HG03520 (cell line): ENCODE measurements around the gene NFIA.

Source experiments
- ATAC-seq: cut with Tn5 transposase; IDR thresholded peaks from one replicate; pipeline ENCODE4 v1.9.1; 2021; ENCODE audit warnings: mild to moderate bottlenecking, moderate library complexity; ENCODE audit not compliant: unreplicated experiment

Gene NFIA

DNA sequence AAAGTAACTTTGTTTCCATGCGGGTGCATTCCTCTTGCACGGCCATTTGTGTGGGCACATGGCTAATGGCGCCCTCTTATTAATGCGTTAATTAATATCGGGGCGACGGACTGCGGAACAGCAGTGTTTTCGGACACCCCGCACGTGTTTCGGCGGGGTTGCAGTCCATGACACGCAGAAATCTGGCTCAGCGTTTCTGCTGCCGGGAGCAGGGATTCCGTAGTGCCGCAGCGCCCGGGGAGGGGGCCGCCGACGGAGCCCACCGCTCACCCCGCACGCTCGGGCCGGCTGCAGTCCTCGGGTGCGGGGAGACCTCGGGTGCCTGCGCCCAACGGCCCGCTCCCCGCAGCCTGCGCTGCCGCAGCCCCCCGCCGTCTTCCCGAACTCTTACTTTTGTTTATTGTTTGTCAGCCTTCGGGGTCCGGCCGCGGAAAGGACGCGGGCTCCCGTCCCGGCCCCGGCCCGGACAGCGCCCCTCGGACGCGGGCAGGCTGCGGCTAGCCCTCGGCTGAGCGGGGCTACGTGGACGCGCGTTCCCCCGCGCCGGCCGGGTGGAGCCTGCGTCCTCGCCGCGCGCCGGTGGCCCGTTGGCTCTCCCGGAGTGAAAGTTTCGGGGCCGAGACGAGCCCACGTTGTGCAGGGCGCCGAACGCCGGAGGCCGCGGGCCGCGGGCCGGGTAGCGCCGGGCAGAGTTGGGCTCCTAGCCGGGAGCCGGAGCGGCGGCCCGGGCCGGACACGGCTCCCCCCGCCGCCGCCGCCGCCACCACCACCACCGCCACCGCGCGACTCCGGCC, 849 bp downstream of the NFIA start:
- ATAC-seq, result no peak

- ATAC-seq, result no peak
These were observed 1.6 kb downstream of the NFIA start for GRCh38 chr1:61083807-61084440.

- ATAC-seq, result no peak
These were observed 2.2 kb downstream of the NFIA start for GRCh38 chr1:61084491-61085031.

- no peak for ATAC-seq
These were observed 3.0 kb downstream of the NFIA start for GRCh38 chr1:61085206-61085982.

DNA sequence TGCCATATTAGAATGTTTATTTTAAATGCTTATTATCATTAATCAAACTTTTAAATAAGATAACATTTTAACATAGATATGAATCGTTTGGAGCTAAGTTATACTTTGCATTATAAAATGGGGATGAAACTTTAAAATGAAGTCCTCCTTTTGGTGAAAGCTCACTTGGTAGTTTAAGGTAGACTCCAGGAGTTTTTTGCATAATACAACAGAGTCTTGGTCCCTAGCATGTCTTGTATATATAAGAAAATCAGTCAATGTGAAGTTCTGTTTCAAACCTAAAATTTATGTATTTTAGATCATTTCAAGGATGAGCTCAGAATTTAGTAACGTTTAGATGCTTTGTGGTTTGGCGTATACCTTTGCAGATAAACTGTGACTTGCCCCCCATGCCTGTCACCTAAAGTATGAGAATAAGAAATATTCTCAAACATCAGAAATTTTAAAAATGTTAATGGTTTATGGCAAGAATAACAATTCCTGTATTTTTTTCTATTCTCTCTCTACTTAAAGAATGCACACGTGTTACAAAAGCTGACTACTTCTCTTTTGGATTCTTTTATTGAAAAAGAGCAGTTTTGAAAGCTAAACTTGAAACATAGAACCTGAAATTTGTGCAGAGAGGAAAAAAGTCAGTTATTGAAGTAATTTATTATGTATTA, 3.8 kb downstream of the NFIA start:
- ATAC-seq, result no peak

DNA sequence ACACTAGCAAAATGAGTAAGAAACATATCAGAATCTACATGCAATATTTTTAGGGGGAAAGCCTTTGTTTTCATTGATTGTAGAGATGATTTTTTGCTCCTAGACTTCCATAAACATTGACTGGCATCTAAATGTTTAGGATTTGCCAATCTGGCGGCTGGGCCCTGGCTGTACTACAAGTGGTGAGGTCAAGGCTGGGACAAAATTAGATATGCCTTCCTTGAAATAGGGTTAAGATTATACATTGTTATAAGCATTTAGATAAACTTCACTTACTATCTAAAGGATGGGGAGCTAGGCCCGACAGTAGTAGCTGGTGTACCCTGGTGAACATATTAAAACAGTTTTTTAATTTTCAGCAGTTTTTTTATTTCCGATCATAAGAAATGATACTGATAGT, 5.2 kb downstream of the NFIA start:
- no peak for ATAC-seq

DNA sequence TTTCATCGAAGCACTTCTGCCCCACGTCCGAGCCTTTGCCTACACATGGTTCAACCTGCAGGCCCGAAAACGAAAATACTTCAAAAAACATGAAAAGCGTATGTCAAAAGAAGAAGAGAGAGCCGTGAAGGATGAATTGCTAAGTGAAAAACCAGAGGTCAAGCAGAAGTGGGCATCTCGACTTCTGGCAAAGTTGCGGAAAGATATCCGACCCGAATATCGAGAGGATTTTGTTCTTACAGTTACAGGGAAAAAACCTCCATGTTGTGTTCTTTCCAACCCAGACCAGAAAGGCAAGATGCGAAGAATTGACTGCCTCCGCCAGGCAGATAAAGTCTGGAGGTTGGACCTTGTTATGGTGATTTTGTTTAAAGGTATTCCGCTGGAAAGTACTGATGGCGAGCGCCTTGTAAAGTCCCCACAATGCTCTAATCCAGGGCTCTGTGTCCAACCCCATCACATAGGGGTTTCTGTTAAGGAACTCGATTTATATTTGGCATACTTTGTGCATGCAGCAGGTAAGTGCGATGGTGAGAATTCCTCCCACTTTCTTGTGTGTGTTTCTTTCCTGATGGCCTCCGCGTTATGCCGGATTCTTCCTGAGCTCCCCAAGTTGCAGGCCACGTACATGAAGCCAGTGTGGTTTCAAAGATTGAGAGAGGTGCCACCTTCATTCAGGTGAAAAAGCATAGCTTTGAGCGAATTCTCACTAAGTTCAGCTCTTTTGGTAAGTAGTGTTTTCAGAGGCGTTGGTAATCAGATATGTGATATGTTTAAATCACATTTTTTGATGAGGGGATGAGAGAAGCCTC, 6.0 kb downstream of the NFIA start:
- ATAC-seq, result no peak

DNA sequence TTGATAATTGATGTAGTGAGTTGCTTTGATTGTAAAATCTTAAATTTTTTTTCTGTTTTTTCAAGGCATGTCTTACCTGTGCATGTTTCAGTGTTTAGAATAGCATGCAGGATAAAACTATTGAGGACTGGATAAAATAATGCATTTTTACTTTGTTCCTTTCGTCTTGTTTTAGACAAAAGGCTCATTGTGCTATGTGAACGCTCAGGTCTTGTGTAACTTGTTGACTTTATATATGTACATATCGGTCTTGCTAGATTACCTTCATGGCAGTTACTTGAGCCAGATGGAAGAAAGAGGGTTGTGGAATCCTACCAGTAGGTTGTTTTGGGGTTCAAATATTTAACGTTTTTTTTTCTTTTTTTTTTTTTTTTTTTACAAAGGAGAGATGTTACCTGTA, 7.0 kb downstream of the NFIA start:
- ATAC-seq, result no peak

DNA sequence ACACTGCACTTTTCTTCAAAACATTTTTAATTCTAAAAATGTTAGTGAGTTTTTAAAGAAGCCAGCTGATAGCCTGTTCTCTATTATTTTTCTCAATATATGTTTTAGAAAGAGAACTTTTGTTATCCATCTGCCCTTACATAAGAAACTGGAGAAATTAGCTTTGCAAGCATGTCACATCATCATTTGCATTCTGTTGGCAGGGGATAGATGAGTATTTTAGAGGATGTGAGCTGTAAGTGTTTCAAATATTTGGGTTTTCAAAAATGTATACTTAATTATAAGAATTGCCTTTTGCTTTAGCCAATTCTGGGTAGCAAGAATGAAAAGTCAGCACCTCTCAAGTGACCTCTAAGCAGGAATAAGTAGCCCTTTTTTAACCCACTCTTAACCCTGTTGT, 7.4 kb downstream of the NFIA start:
- ATAC-seq, result no peak

- ATAC-seq, result no peak
These were observed 8.3 kb downstream of the NFIA start for GRCh38 chr1:61090546-61091202.

GRCh38 chr1:61091455-61091854, 9.1 kb downstream of the NFIA start:
- ATAC-seq, result no peak

DNA sequence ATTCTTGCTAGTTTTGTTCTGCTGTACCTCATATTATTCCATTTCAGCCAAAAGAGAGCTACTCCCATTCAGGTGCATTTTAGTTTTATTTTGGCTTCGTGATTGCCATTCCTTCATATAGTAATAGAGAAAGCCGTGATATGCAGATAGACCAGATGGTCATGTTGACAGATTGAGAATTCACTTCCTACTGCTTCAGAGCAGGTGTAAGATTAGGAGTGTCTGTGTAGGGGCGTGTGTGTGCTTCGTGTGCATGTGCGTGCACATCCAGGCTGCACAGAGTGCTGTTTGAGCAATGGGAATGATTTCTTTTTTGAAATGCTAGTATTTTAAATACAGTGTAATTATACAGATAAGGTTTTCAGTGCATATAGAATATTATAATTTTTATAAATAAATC, 10.3 kb downstream of the NFIA start:
- ATAC-seq, result no peak

GRCh38 chr1:61093525-61094137, 11.3 kb downstream of the NFIA start:
- ATAC-seq, result no peak

DNA sequence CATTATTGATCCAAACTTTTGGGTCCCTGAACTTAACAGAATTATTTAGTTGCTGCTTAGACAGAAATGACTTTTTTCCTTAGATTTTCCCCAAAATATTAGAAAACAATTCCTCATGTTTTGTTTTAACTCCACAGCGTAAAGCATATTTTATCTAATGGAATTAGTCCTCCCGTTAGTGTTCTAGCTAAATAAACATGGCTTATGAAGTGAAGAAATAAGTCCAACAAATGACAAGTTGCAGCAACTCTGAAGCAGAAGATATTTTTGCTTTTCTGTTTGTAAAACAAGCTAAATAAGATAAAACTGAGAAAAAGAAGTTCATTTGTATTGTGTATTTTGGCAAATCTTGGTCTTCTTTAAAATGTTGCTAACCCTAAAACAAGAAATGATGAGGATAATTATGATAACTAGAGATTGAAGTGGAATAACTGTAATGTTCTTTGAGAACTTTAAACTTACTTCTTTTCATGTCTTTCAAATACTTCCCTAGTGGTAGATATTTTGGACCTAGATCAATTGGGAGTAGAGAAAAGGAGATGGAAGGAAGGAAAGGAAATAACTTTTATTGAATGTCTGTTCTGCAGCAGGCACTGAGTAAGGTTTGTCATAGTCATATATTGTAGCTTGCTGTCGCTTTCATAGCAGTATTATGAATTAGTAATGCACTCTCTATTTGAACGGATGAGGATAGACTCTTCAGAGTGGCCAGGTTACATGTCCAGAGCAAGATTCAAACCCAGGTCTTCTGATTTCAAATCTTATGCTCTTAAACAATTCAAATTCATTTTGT, 12.5 kb downstream of the NFIA start:
- ATAC-seq, result no peak

- no peak for ATAC-seq
These were observed 13.1 kb downstream of the NFIA start for GRCh38 chr1:61095470-61095812.

GRCh38 chr1:61097317-61097716, 15.0 kb downstream of the NFIA start:
- no peak for ATAC-seq

- no peak for ATAC-seq
These were observed 15.4 kb downstream of the NFIA start for GRCh38 chr1:61097722-61098121.

- ATAC-seq, result no peak
These were observed 16.0 kb downstream of the NFIA start for GRCh38 chr1:61098333-61098732.
